Kidney capillary endothelial cell (primary cell): Measurements from ENCODE around the gene PCBP3.

Experiments
- DNase-seq: peaks from one replicate; pipeline ENCODE4 v3.0.0-alpha.2; 2018; ENCODE audit warnings: low spot score

PCBP3 gene

DNA sequence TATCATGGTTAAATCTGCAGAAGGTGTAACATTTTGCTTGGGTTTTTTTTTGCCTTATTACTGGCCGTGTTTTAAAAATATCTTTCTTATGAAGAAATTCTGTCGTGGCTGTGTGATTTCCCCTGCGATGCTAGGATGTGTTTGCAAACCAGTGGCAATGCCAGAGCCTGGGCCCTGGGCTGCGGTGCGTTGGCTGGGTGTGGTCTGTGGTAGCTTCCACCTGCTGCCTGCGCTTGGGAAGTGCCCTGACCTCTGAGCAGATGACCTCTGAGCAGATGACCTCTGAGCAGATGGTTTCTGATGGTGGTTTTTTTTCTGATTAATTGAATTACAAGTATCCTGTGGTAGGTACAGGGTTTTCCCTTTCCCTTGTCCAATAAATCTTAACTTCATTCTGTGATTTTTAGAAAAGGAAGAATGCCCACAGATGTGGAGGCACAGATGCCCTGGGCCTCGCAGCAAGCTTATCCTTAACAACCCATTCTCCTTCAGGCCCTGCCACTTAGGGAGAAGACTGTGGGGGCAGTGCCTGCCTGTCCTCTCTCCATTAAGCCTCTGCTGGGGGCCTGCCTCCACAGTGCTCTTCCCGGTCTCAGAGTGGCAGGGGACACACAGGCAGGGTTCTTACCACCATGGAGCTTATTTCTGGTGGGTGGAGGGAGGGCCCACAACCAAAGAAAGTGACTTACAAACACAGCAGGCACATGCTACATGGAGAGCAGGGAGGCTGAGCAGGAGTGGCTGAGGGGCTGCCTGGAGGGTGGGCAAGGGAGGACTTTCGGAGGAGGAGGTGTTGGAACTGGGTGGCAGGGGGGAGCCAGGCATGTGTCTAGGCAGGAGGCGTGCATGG, 81.7 kb downstream of the PCBP3 start:
- no peak for DNase-seq

DNA sequence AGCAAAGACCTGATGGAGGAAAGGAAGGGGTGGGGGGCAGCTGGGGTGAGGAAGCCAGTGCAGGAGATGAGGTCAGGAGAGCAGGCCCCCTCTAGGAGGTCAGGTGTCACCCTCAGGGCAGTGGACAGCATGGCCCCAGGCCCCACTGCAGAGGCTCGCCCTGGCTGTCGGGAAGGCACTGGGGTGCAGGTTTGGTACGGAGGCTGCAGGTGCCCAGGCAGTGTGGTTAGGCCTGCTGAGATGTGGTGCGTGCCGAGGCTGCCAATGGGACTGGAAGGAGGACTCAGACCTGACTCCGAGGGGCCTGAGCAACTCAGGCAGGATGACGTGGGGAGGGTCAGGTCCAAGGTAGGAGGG, 82.3 kb downstream of the PCBP3 start:
- DNase-seq: no peak

- no peak for DNase-seq
Measured at GRCh38 chr21:45726438-45726837, 82.9 kb downstream of the PCBP3 start.

- no peak for DNase-seq
Measured at GRCh38 chr21:45727390-45727789, 83.9 kb downstream of the PCBP3 start.

DNA sequence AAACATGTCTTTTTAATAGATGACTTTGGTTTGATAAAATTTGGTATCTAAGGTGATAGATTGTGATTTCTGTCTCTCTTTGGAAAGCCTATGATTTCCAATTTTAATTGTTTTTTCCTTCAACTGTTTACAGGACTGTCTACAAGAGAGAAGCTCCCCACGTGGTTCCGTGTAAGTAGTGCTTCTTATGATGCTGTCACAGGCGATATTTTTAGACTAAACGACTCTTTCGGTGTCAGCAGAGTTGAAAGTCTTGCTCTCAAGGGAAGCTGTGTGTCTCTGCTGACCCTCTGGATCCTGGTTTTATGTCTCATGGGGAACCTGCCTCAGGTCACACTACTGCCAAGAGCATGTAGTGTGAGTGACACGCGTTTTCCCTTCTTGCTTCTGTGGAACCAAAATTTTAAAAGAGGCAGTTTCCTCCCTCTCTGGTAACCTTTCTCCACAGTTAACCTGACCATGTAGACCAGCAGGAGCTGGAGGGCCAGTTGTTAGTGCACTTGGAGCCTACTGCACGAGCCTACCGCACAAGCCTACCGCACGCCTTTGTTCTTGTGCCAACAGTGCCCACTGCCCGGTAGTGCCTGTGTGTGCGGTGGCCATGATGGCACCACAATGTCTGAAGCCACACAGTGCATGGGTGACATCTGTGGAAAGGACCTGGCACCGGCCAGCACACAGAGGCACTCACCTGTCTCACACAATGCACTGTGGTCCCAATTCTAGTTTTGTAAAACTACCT, 91.9 kb downstream of the PCBP3 start:
- no peak for DNase-seq

- no peak for DNase-seq
Measured at GRCh38 chr21:45736042-45736689, 92.6 kb downstream of the PCBP3 start.

GRCh38 chr21:45736690-45737484, 93.4 kb downstream of the PCBP3 start:
- DNase-seq: no peak

GRCh38 chr21:45737485-45738166, 94.1 kb downstream of the PCBP3 start:
- DNase-seq: no peak

- DNase-seq: no peak
Measured at GRCh38 chr21:45739218-45740087, 95.9 kb downstream of the PCBP3 start.

- DNase-seq: no peak
Measured at GRCh38 chr21:45740088-45740440, 96.5 kb downstream of the PCBP3 start.

- DNase-seq: no peak
Measured at GRCh38 chr21:45740491-45741357, 97.2 kb downstream of the PCBP3 start.

GRCh38 chr21:45741691-45742090, 98.2 kb downstream of the PCBP3 start:
- no peak for DNase-seq

DNA sequence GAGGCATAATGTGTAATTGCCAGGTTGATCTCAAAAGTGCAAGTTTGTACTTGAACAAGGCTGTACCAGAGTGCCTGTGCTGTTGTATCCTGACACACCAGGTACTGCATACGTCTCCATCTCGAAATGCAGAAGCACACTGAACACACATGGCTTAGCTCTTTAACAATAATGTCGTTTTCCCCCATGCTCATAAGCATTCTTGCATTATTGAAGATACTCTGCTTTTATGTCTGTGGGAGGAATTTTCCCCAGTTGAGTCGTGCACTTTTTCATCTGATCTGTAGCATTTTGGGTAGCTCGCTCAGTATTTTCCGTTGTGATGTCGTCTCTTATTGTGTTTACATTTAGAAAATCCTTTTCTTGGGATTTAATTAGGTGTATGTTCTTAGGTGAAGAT, 98.7 kb downstream of the PCBP3 start:
- no peak for DNase-seq

- no peak for DNase-seq
Measured at GRCh38 chr21:45745256-45745655, 101.7 kb downstream of the PCBP3 start.

- DNase-seq: no peak
Measured at GRCh38 chr21:45747233-45747766, 103.8 kb downstream of the PCBP3 start.

DNA sequence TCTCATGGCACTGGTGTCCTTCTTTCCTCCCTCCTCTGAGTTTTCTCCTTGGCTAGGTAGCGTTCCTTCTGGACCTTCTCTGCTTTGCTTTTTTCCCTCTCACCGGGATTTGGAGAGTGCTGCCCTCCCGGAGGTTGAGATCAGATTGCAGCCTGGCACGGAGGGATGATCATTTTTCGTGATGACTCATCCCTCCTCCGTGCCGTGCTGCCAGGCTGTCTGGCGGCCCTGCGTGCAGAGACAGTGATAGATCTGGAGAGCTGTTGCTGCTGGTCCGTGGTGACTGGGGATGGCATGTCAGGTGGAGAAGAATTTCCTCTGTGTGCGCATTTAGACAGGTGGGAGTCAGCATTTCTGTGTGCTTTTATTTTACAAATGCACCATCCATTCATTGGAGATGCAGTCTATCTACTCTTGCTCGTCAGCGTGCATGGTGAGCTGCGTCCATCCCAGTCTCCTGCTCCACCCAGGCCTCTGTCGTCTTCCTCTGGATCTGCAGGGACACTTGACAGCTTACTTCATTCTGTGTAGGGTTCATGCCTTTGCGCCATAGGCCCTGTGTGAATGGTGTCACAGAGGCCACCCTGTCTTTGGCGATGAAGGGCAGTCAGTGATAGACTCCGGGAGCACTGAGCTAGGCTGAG, 104.4 kb downstream of the PCBP3 start:
- no peak for DNase-seq

DNA sequence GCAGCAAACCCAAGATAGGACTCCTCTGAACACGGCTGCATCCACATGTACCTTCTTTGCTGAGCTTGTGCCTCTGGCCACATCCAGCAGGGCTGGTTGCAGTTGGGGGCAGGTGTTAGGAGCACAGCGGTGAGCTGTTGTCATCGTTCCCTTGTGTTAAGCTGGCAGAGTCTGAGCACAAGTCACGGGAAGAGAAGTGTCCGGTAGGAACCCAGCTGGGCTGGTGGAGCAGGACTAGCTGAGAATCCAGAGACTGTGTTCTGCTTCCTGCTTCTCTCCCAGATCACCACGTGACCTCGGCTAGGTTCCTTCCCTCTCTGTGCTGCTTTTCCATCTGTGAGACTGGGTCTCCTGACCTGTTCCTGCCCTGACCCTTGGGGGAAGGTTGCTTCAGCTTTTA, 105.1 kb downstream of the PCBP3 start:
- DNase-seq: no peak

GRCh38 chr21:45749974-45750373, 106.4 kb downstream of the PCBP3 start:
- DNase-seq: no peak

GRCh38 chr21:45750936-45751335, 107.4 kb downstream of the PCBP3 start:
- DNase-seq: no peak
